Spinal cord (tissue), 10 donors: ENCODE data around the gene ADRM1. TPM values are rescaled to one million over a fixed set of nuclear protein-coding genes. Genes with fewer than 3 reads are reported as not detected.

ENCODE experiments used
- DNase-seq, 6 donors: peaks; one replicate each; pipeline versions ENCODE4 v3.0.0 to v3.0.0-alpha.2; 2013 to 2015; ENCODE audit warnings: low spot score in 6 of 6, low read depth in 4 of 6
- H3K27ac ChIP-seq: one replicate; pipeline ENCODE4 v1.5.1; 2013; ENCODE audit warnings: low read depth, low read length, control low read depth
- H3K27me3 ChIP-seq: one replicate; pipeline ENCODE4 v1.6.1; 2013; ENCODE audit warnings: low read length; ENCODE audit not compliant: control insufficient read depth, insufficient read depth
- H3K36me3 ChIP-seq: one replicate; pipeline ENCODE4 v1.6.1; 2013; ENCODE audit warnings: low read length; ENCODE audit not compliant: control insufficient read depth, insufficient read depth
- H3K4me1 ChIP-seq: one replicate; pipeline ENCODE4 v1.6.1; 2013; ENCODE audit warnings: low read length; ENCODE audit not compliant: control insufficient read depth, insufficient read depth
- H3K4me3 ChIP-seq: one replicate; pipeline ENCODE4 v1.5.1; 2013; ENCODE audit warnings: low read depth, low read length, control low read depth
- H3K9me3 ChIP-seq: one replicate; pipeline ENCODE4 v1.6.1; 2013; ENCODE audit warnings: low read length; ENCODE audit not compliant: control insufficient read depth, insufficient read depth
- WGBS: methylation state at CpG from one replicate; pipeline ENCODE4 v1.1.5; 2013; ENCODE audit warnings: missing lambda C conversion rate; ENCODE audit not compliant: insufficient coverage; 5-methylcytosine and 5-hydroxymethylcytosine counted together
- polyA plus RNA-seq, 2 donors: library from polyadenylated mRNA; unstranded; fragments of 120-200 nt; gene quantifications; one replicate each; pipeline ENCODE4 v1.2.1, GENCODE V29; 2013; ENCODE audit not compliant: insufficient read length in 2 of 2
- total RNA-seq, 2 donors: library from RNA; depleted of rRNA in 1 of 2; stranded (reverse); fragments of 120-200 nt in 1 of 2; fragments of >200 nt in 1 of 2; gene quantifications; one replicate each; pipeline versions ENCODE4 v1.2.3 to v1.2.4, GENCODE V29; 2013 to 2014
- donor health status: healthy.

The ADRM1 gene
- total and polyA plus RNA-seq, 4 donors: 33.7 to 86.1 (median 80.3) TPM

- 95% methylated on average over 26 of the region's 26 CpGs for WGBS
- Histone ChIP-seq H3K27ac (no peak overlapping the region), H3K9me3 (no peaks in the 10 kb centered on the region), H3K36me3 (peaks cover 99% of the 10 kb centered on the region), H3K27me3 (no peaks in the 10 kb centered on the region), H3K4me3 (no peak overlapping the region), H3K4me1 (no peaks in the 10 kb centered on the region)
- no peak for DNase-seq
Observed at GRCh38 chr20:62328684-62329388, 26.0 kb downstream of the ADRM1 start.

- 95% methylated on average over 37 of the region's 37 CpGs for WGBS
- H3K4me1 ChIP-seq: no peaks in the 10 kb centered on the region
- no peaks in the 10 kb centered on the region for H3K9me3 ChIP-seq
- no peaks in the 10 kb centered on the region for H3K27me3 ChIP-seq
- H3K36me3 ChIP-seq: peaks cover 99% of the 10 kb centered on the region
- DNase-seq: no peak
- no peak overlapping the region for H3K4me3 ChIP-seq
- no peak overlapping the region for H3K27ac ChIP-seq
Observed at GRCh38 chr20:62329389-62330377, 26.9 kb downstream of the ADRM1 start.

- no peak overlapping the region for H3K4me3 ChIP-seq
- no peak for DNase-seq
- no peak overlapping the region for H3K27ac ChIP-seq
- 91% methylated on average over 27 of the region's 46 CpGs for WGBS
- no peaks in the 10 kb centered on the region for H3K9me3 ChIP-seq
- no peaks in the 10 kb centered on the region for H3K27me3 ChIP-seq
- H3K36me3 ChIP-seq: peaks cover 100% of the 10 kb centered on the region
- H3K4me1 ChIP-seq: no peaks in the 10 kb centered on the region
Observed at GRCh38 chr20:62330576-62331317, 27.9 kb downstream of the ADRM1 start.

GRCh38 chr20:62331347-62331746, 28.6 kb downstream of the ADRM1 start:
- Histone ChIP-seq H3K36me3 (peaks cover 100% of the 10 kb centered on the region), H3K27ac (no peak overlapping the region)
- 92% methylated on average over 19 of the region's 19 CpGs for WGBS

GRCh38 chr20:62332421-62332820, 29.6 kb downstream of the ADRM1 start:
- H3K27me3 ChIP-seq: no peaks in the 10 kb centered on the region
- H3K9me3 ChIP-seq: no peaks in the 10 kb centered on the region
- WGBS: 85% methylated on average over 11 of the region's 16 CpGs
- H3K27ac ChIP-seq: no peak overlapping the region
- H3K4me1 ChIP-seq: no peaks in the 10 kb centered on the region
- no peak for DNase-seq
- peaks cover 100% of the 10 kb centered on the region for H3K36me3 ChIP-seq
- H3K4me3 ChIP-seq: no peak overlapping the region

More at GRCh38 chr20:62331347-62331746, 28.6 kb downstream of the ADRM1 start:
- H3K9me3 ChIP-seq: no peaks in the 10 kb centered on the region
- no peaks in the 10 kb centered on the region for H3K27me3 ChIP-seq
- H3K4me1 ChIP-seq: no peaks in the 10 kb centered on the region
- H3K4me3 ChIP-seq: no peak overlapping the region
- DNase-seq: no peak

GRCh38 chr20:62332989-62333819, 30.4 kb downstream of the ADRM1 start:
- no peak for DNase-seq
- Histone ChIP-seq H3K27me3 (no peaks in the 10 kb centered on the region), H3K36me3 (peaks cover 100% of the 10 kb centered on the region), H3K9me3 (no peaks in the 10 kb centered on the region), H3K4me3 (no peak overlapping the region), H3K4me1 (no peaks in the 10 kb centered on the region), H3K27ac (no peak overlapping the region)
- WGBS: 89% methylated on average over 23 of the region's 34 CpGs

GRCh38 chr20:62333820-62334595, 31.2 kb downstream of the ADRM1 start:
- Histone ChIP-seq H3K4me1 (no peaks in the 10 kb centered on the region), H3K4me3 (no peak overlapping the region), H3K27ac (no peak overlapping the region), H3K27me3 (no peaks in the 10 kb centered on the region), H3K36me3 (peaks cover 98% of the 10 kb centered on the region), H3K9me3 (no peaks in the 10 kb centered on the region)
- no peak for DNase-seq
- WGBS: 90% methylated on average over 36 of the region's 37 CpGs

GRCh38 chr20:62334881-62335280, 32.1 kb downstream of the ADRM1 start:
- Histone ChIP-seq H3K9me3 (no peaks in the 10 kb centered on the region), H3K36me3 (peaks cover 89% of the 10 kb centered on the region), H3K27ac (no peak overlapping the region), H3K4me1 (no peaks in the 10 kb centered on the region), H3K4me3 (no peak overlapping the region), H3K27me3 (no peaks in the 10 kb centered on the region)
- WGBS: 93% methylated on average over 11 of the region's 13 CpGs
- no peak for DNase-seq
